OCI-LY3 (cell line): ENCODE data around the gene NDUFB10.

ENCODE experiments used
- CTCF ChIP-seq: fragments of 200-600, 300-600 bp; sonication (generic); IDR thresholded peaks from 2 replicates; pipeline ENCODE4 v1.5.1; 2014; ENCODE audit warnings: antibody characterized with exemption, low read length, low read depth
- EZH2phosphoT487 ChIP-seq: fragments of 200-600 bp; shearing (Covaris generic); IDR thresholded peaks from 2 replicates; pipeline ENCODE4 v1.6.1; 2018; ENCODE audit warnings: antibody characterized with exemption, mixed run types, low read depth

GRCh38 chr16:1977875-1978268, 18.5 kb downstream of the NDUFB10 start:
- no peak for TF ChIP-seq EZH2phosphoT487
- TF ChIP-seq CTCF: no peak
